K562 (cell line): ENCODE data around the gene STX7. TPM values are rescaled to one million over a fixed set of nuclear protein-coding genes. Genes with fewer than 3 reads are reported as not detected.

Experiments
- ATAC-seq: fragments of 200-7000 bp; cut with Tn5 transposase; 3 replicates; pipeline ENCODE4 v1.9.1; 2020; ENCODE audit warnings: moderate library complexity
- BruUV-seq: library from RNA; stranded (reverse); fragments of 400-500 nt; replicated peaks from 2 replicates; lab custom pipeline; 2021; lab: Mats Ljungman, UMichigan
- CTCF ChIA-PET: fragments of 300-600 bp; formaldehyde crosslinking; extraction: SDS; loops from one replicate; lab custom pipeline; 2021; ENCODE audit warnings: low intra/inter-chr PET ratio; lab: Yijun Ruan, JAX
- POLR2A ChIA-PET: fragments of 300-600, 350-650 bp; sonication (Branson Sonifier 250); formaldehyde crosslinking; extraction: SDS; loops from one replicate; lab custom pipeline; 2021; ENCODE audit warnings: antibody characterized with exemption, inconsistent platforms; lab: Yijun Ruan, JAX
- DNase-seq, 4 experiments: peaks; one replicate each; pipeline versions ENCODE4 v3.0.0 to v3.0.0-alpha.2; 2011 to 2018; ENCODE audit warnings: low spot score in 3 of 4, mixed read lengths in 3 of 4; ENCODE audit errors: extremely low read depth in 1 of 4
- FAIRE-seq: peaks from 2 replicates; lab custom pipeline; 2011; peaks lifted over from hg19 to GRCh38; lab: Jason Lieb, UNC
- H2AFZ ChIP-seq: 2 replicates; pipeline ENCODE4 v1.6.0; 2011; ENCODE audit warnings: low read depth, low read length, control low read depth, inconsistent platforms
- H3K27ac ChIP-seq: fragments of 200-600 bp; 3 replicates; pipeline ENCODE4 v1.8.0; 2011; ENCODE audit warnings: low read depth, mild to moderate bottlenecking, control low read depth, inconsistent platforms, low read length, moderate library complexity, mixed read lengths; ENCODE audit errors: extremely low read depth
- H3K27me3 ChIP-seq, 2 experiments: fragments of 300-600 bp in 1 of 2; 2 replicates in 1 of 2; 3 replicates in 1 of 2; pipeline versions ENCODE4 v1.6.0 to v1.8.0; 2011; ENCODE audit warnings: inconsistent platforms in 2 of 2, low read length in 2 of 2, mild to moderate bottlenecking in 1 of 2, mixed read lengths in 1 of 2, moderate library complexity in 1 of 2; ENCODE audit not compliant: control insufficient read depth in 2 of 2, insufficient read depth in 2 of 2
- H3K36me3 ChIP-seq: fragments of 300-600 bp; 3 replicates; pipeline ENCODE4 v1.8.0; 2011; ENCODE audit warnings: mild to moderate bottlenecking, low read length, inconsistent platforms; ENCODE audit not compliant: control insufficient read depth, insufficient read depth
- H3K4me1 ChIP-seq, 2 experiments: fragments of 200-600 bp in 1 of 2; replicated peaks in 1 of 2; 2 replicates in 1 of 2; 3 replicates in 1 of 2; pipeline versions ENCODE4 v1.5.1 to v1.8.0; 2011; ENCODE audit warnings: inconsistent platforms in 2 of 2, low read length in 2 of 2, mild to moderate bottlenecking in 1 of 2, mixed read lengths in 1 of 2, moderate library complexity in 1 of 2; ENCODE audit not compliant: control insufficient read depth in 2 of 2, insufficient read depth in 2 of 2
- H3K4me2 ChIP-seq: 2 replicates; pipeline ENCODE4 v1.6.1; 2011; ENCODE audit warnings: low read length, control low read depth, inconsistent platforms, mixed read lengths; ENCODE audit not compliant: insufficient read depth
- H3K4me3 ChIP-seq: fragments of 200-600 bp; sonication (generic), shearing (Covaris generic); 2 replicates; pipeline ENCODE4 v1.5.1; 2016; ENCODE audit warnings: control low read depth, inconsistent platforms
- H3K79me2 ChIP-seq: fragments of 200-600 bp; 3 replicates; pipeline ENCODE4 v1.8.0; 2011; ENCODE audit warnings: low read length, inconsistent platforms; ENCODE audit not compliant: control insufficient read depth, insufficient read depth
- H3K9ac ChIP-seq, 2 experiments: 2 replicates each; pipeline versions ENCODE4 v1.6.0 to v1.6.1; 2011; ENCODE audit warnings: low read depth in 2 of 2, low read length in 2 of 2, control low read depth in 1 of 2, inconsistent platforms in 1 of 2, mild to moderate bottlenecking in 1 of 2, mixed read lengths in 1 of 2; ENCODE audit not compliant: insufficient read depth in 1 of 2
- H3K9me1 ChIP-seq: one replicate; pipeline ENCODE4 v1.6.0; 2011; ENCODE audit warnings: inconsistent platforms, mild to moderate bottlenecking, low read length, moderate library complexity; ENCODE audit not compliant: control insufficient read depth, insufficient read depth
- H3K9me3 ChIP-seq: replicated peaks from 2 replicates; pipeline ENCODE4 v1.5.1; 2011; ENCODE audit warnings: low read depth, low read length, inconsistent platforms; ENCODE audit not compliant: control insufficient read depth, insufficient read depth
- H4K20me1 ChIP-seq: replicated peaks from 2 replicates; pipeline ENCODE4 v1.6.1; 2011; ENCODE audit warnings: low read length, inconsistent platforms, mixed read lengths; ENCODE audit not compliant: control insufficient read depth, insufficient read depth
- E2F3 ChIP-seq: fragments of 250-450 bp; sonication (Bioruptor Pico); IDR thresholded peaks from 2 replicates; pipeline ENCODE4 v1.4.0; 2020; ENCODE audit warnings: mild to moderate bottlenecking
- HDAC3 ChIP-seq: fragments of 450-650 bp; IDR thresholded peaks from 2 replicates; pipeline ENCODE4 v1.6.1; 2018; ENCODE audit warnings: borderline replicate concordance, mild to moderate bottlenecking, moderate library complexity; ENCODE audit not compliant: partially characterized antibody
- KLF10 ChIP-seq: fragments of 250-450 bp; sonication (Bioruptor Pico); IDR thresholded peaks from 2 replicates; pipeline ENCODE4 v1.6.1; 2021; ENCODE audit warnings: matching md5 sums
- LARP7 ChIP-seq: fragments of 450-650 bp; IDR thresholded peaks from 2 replicates; pipeline ENCODE4 v1.6.1; 2016
- MCM3 ChIP-seq: fragments of 450-650 bp; IDR thresholded peaks from 2 replicates; pipeline ENCODE4 v1.6.1; 2016
- MCM7 ChIP-seq, 2 experiments: fragments of 450-650 bp; IDR thresholded peaks; 2 replicates each; pipeline ENCODE4 v1.6.1; 2016 to 2018
- MTF1 ChIP-seq: fragments of 250-450 bp; sonication (Bioruptor Pico); IDR thresholded peaks from 2 replicates; pipeline ENCODE4 v1.9.0; 2021; ENCODE audit warnings: moderate library complexity, mild to moderate bottlenecking, inconsistent platforms, borderline replicate concordance
- MYC ChIP-seq, 2 experiments: fragments of 250-450 bp in 1 of 2; sonication (Bioruptor Pico) in 1 of 2; IDR thresholded peaks; 2 replicates each; pipeline versions ENCODE4 v1.5.1 to v1.6.1; 2012 to 2021; ENCODE audit warnings: low read depth in 2 of 2, borderline replicate concordance in 1 of 2, improper control_type of control experiment in 1 of 2, low read length in 1 of 2, mild to moderate bottlenecking in 1 of 2, moderate library complexity in 1 of 2
- PHB2 ChIP-seq: fragments of 450-650 bp; IDR thresholded peaks from 2 replicates; pipeline ENCODE4 v1.6.1; 2017; ENCODE audit warnings: low read depth
- POLR3G ChIP-seq: IDR thresholded peaks from 2 replicates; pipeline ENCODE4 v1.6.1; 2011; ENCODE audit not compliant: insufficient read length, insufficient replicate concordance; ENCODE audit errors: extremely low read depth
- TAF7 ChIP-seq: fragments of 450-650 bp; IDR thresholded peaks from 2 replicates; pipeline ENCODE4 v1.6.1; 2016; ENCODE audit warnings: missing genetic modification characterization, missing compliant biosample characterization
- ZBED1 ChIP-seq: IDR thresholded peaks from 2 replicates; pipeline ENCODE4 v1.6.1; 2014
- WGBS: fragments of 100-300 bp; shearing (Covaris generic); methylation state at CpG from one replicate; pipeline ENCODE4 v1.1.6; 2016; ENCODE audit warnings: low coverage, mixed read lengths; ENCODE audit not compliant: insufficient coverage; ENCODE audit errors: missing lambda C conversion rate; 5-methylcytosine and 5-hydroxymethylcytosine counted together
- in situ Hi-C: fragments of 300-500 bp; cut with MboI; formaldehyde crosslinking; loops from 4 replicates; pipeline ENCODE4 v1.15.0; 2018; ENCODE audit warnings: inconsistent platforms, mixed read lengths
- intact Hi-C: fragments of 100-400 bp; cut with micrococcal nuclease; formaldehyde crosslinking; loops from 2 replicates; pipeline ENCODE4 v1.14.2; 2022
- polyA plus RNA-seq, 8 experiments: library from polyadenylated mRNA; depleted of rRNA in 4 of 8; stranded (reverse) in 5 of 8; unstranded in 3 of 8; fragments of >200 nt; fragmentation: Nextera tagmentation in 2 of 8; fragmentation: Illumina TruSeq in 1 of 8; extraction: Ambion mirVana in 2 of 8; extraction: Trizol in 1 of 8; gene quantifications; 2 replicates each; pipeline versions ENCODE4 v1.2.1 to v1.2.3, GENCODE V29; 2011 to 2014; ENCODE audit warnings: inconsistent platforms in 1 of 8, missing spikeins in 1 of 8
- total RNA-seq, 7 experiments: library from RNA; depleted of rRNA in 6 of 7; stranded (reverse); fragments of >200 nt in 6 of 7; fragmentation: Illumina TruSeq in 2 of 7; extraction: Trizol in 2 of 7; gene quantifications; 2 replicates each; pipeline versions ENCODE4 v1.2.1 to v1.2.3, GENCODE V29; 2011 to 2021; ENCODE audit warnings: low replicate concordance in 1 of 7
- TF ChIP-seq, protein P1 (sequence below): fragments of 450-650 bp; IDR thresholded peaks from 2 replicates; pipeline ENCODE4 v1.6.1; 2016; ENCODE audit warnings: borderline replicate concordance

STX7 gene
- total and polyA plus RNA-seq, 9 of the 15 experiments (the other 6 are each of a cell fraction or from before 2014, with no cell fraction given) = 13.0 to 34.4 (median 25.3) TPM

DNA sequence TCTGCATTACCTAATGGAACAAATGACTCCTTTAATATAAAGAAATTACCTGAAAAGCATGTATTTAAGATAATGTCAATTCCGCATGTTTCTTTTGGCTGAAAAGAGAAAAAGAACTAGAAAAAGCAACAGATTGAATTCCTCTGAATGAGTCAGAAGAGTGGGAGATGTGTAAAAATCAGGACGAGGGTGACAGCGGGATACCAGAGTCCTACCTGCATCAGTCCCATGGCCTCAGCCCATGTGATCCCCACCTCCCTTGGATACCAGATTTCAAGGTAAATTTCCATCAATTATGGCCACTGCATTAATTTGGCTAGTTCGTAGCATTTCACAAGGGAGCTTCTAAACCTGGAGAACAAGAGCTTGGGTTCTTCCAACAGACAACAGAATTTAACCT lies 101.6 kb downstream of the STX7 start:
- ChIA-PET CTCF (no interaction called here), POLR2A (no interaction called here)
- TF ChIP-seq, protein P1, sequence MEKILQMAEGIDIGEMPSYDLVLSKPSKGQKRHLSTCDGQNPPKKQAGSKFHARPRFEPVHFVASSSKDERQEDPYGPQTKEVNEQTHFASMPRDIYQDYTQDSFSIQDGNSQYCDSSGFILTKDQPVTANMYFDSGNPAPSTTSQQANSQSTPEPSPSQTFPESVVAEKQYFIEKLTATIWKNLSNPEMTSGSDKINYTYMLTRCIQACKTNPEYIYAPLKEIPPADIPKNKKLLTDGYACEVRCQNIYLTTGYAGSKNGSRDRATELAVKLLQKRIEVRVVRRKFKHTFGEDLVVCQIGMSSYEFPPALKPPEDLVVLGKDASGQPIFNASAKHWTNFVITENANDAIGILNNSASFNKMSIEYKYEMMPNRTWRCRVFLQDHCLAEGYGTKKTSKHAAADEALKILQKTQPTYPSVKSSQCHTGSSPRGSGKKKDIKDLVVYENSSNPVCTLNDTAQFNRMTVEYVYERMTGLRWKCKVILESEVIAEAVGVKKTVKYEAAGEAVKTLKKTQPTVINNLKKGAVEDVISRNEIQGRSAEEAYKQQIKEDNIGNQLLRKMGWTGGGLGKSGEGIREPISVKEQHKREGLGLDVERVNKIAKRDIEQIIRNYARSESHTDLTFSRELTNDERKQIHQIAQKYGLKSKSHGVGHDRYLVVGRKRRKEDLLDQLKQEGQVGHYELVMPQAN = no peak
- TF ChIP-seq MCM3 (no peak), MTF1 (CRISPR knock-in tag) (no peak), POLR3G (no peak), LARP7 (no peak), KLF10 (CRISPR knock-in tag) (no peak), MYC (IDR thresholded peaks at IDR 0.05; ENCODE audit: low read depth, low read length) (no peak), MYC (CRISPR knock-in tag; IDR thresholded peaks at IDR 0.05; ENCODE audit: borderline replicate concordance, low read depth) (no peak), ZBED1 (no peak), PHB2 (no peak), HDAC3 (no peak), MCM7 (IDR thresholded peaks at IDR 0.05) (no peak), TAF7 (tag) (no peak), E2F3 (no peak)
- H4K20me1 ChIP-seq = no peaks in the 10 kb centered on the region
- DNase-seq (no peak), FAIRE-seq (no peak), ATAC-seq (no peak)
- no peak overlapping the region for H3K27ac ChIP-seq
- H3K4me1 ChIP-seq = no peaks in the 10 kb centered on the region
- no peak overlapping the region for H3K4me2 ChIP-seq
- H3K27me3 ChIP-seq = no peaks in the 10 kb centered on the region
- H3K79me2 ChIP-seq = no peaks in the 10 kb centered on the region
- in situ Hi-C loops = no loop called here
- 0% methylated on average over 4 of the region's 4 CpGs for WGBS
- H3K9ac ChIP-seq = no peak overlapping the region
- intact Hi-C loops = no loop called here
- H3K4me3 ChIP-seq = no peak overlapping the region
- no peaks in the 10 kb centered on the region for H3K9me1 ChIP-seq
- no peaks in the 10 kb centered on the region for H3K9me3 ChIP-seq
- no peak overlapping the region for H2AFZ ChIP-seq
- H3K36me3 ChIP-seq = no peaks in the 10 kb centered on the region
- BruUV-seq = no TSS peak
